CD4-positive, alpha-beta T cell (primary cell): ENCODE data around the gene DTX3. TPM values are rescaled to one million over a fixed set of nuclear protein-coding genes. Genes with fewer than 3 reads are reported as not detected.

Source experiments
- ATAC-seq: fragments of 200-7000 bp; cut with Tn5 transposase; one replicate; pipeline ENCODE4 v1.10.0; 2022; ENCODE audit warnings: mild to moderate bottlenecking; ENCODE audit not compliant: poor library complexity
- CTCF ChIA-PET: fragments of 350-600 bp; sonication (Branson Sonifier 250); formaldehyde crosslinking; loops from one replicate; lab custom pipeline; 2021; ENCODE audit warnings: antibody characterized with exemption, inconsistent platforms; lab: Charles Lee
- POLR2A ChIA-PET: fragments of 350-600 bp; sonication (Branson Sonifier 250); formaldehyde crosslinking; loops from one replicate; lab custom pipeline; 2021; ENCODE audit warnings: antibody characterized with exemption, inconsistent platforms; lab: Charles Lee
- DNase-seq, 14 experiments: peaks; one replicate each; pipeline ENCODE4 v3.0.0-alpha.2; 2013 to 2020; ENCODE audit warnings: mixed read lengths in 2 of 14
- H3K27ac ChIP-seq, 2 donors: one replicate each; pipeline versions ENCODE4 v1.5.1 to v1.7.0; 2013; ENCODE audit warnings: low read length in 2 of 2, low read depth in 1 of 2, mild to moderate bottlenecking in 1 of 2
- H3K27me3 ChIP-seq, 2 experiments: 1 replicate in 1 of 2; 2 replicates in 1 of 2; pipeline versions ENCODE4 v1.6.1 to v1.7.0; 2013; ENCODE audit warnings: low read length in 2 of 2, control low read depth in 1 of 2, mild to moderate bottlenecking in 1 of 2, moderate library complexity in 1 of 2; ENCODE audit not compliant: insufficient read depth in 2 of 2, control insufficient read depth in 1 of 2
- H3K36me3 ChIP-seq: one replicate; pipeline ENCODE4 v1.6.1; 2013; ENCODE audit warnings: low read length, control low read depth; ENCODE audit not compliant: insufficient read depth
- H3K4me1 ChIP-seq: one replicate; pipeline ENCODE4 v1.6.1; 2013; ENCODE audit warnings: low read length, control low read depth; ENCODE audit not compliant: insufficient read depth
- H3K4me3 ChIP-seq: one replicate; pipeline ENCODE4 v1.5.1; 2013; ENCODE audit warnings: mild to moderate bottlenecking, low read length, moderate library complexity
- H3K9me3 ChIP-seq, 2 experiments: 1 replicate in 1 of 2; 2 replicates in 1 of 2; pipeline versions ENCODE4 v1.6.1 to v1.7.0; 2013; ENCODE audit warnings: low read length in 2 of 2, mild to moderate bottlenecking in 2 of 2, control low read depth in 1 of 2, moderate library complexity in 1 of 2; ENCODE audit not compliant: control insufficient read depth in 1 of 2, insufficient read depth in 1 of 2
- H3K27ac Mint-ChIP-seq: one replicate; pipeline ENCODE4 v1.8.0; 2020; ENCODE audit warnings: mixed read lengths
- H3K27me3 Mint-ChIP-seq: one replicate; pipeline ENCODE4 v1.8.0; 2021; ENCODE audit warnings: mixed read lengths
- H3K36me3 Mint-ChIP-seq: one replicate; pipeline ENCODE4 v1.8.0; 2021; ENCODE audit warnings: low read depth, mixed read lengths
- H3K4me1 Mint-ChIP-seq: one replicate; pipeline ENCODE4 v1.8.0; 2021; ENCODE audit warnings: low read depth, mixed read lengths
- H3K4me3 Mint-ChIP-seq: one replicate; pipeline ENCODE4 v1.8.0; 2020; ENCODE audit warnings: mild to moderate bottlenecking, mixed read lengths
- H3K9me3 Mint-ChIP-seq: one replicate; pipeline ENCODE4 v1.8.0; 2020; ENCODE audit warnings: mixed read lengths
- intact Hi-C, 2 experiments: fragments of 100-400 bp; cut with DNase I in 1 of 2; cut with micrococcal nuclease in 1 of 2; formaldehyde crosslinking; loops; one replicate each; pipeline versions ENCODE4 v1.15.1 to v1.9.0; 2023 to 2025; cut with DNase I, micrococcal nuclease
- total RNA-seq, 174 experiments: library from RNA in 2 of 174; stranded (reverse) in 2 of 174; gene quantifications; one replicate each; pipeline ENCODE4 v1.2.3 and lab custom pipeline; 2021 to 2026
- TF ChIP-seq, protein P1 (sequence below): fragments of 200-600 bp; IDR thresholded peaks from one replicate; pipeline ENCODE4 v1.8.0; 2022; ENCODE audit warnings: antibody characterized with exemption, mild to moderate bottlenecking

Gene DTX3
- total RNA-seq, 2 experiments from 2014 or later = 28.6 to 29.4 TPM

DNA sequence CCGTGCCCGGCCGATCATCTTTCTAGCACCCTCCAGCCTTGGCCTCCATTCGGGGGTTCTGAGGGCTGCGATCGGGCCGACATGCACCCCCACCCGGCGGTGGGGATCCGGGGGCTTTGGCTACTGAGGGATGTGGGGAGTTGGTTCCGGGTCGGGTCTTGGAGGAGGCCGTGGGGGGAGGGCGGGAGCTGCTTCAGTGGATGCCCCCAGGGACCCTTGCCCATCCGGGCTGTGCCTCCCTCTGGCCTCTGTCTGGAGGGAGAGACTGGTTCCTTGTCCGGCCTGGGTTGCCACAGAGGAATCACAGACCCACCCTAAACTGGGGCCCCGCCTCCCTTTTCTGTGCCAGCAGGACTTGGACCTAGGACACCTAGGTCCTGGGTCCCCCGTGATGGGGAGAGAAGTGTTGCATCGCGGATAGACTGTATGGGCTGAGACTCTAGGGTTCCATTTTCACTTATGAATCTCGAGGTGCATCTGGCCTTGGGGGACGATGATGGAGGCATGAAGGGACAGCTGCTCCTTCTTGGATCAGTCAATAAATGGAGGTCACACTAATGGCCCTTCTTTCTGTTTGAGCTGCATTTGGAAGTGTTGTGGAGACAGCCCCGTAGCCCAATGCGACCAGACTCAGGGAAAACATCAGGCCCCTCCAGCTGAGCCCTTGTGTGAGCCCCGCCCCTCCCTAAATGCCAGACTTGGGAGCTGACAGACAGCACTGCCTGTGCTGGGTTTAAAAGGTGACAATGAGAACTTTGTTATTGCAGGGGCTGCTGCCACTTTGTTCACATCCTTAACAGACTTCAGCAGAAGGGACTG lies 577 bp downstream of the DTX3 start:
- intact Hi-C loops = no loop called here
- Mint-ChIP-seq H3K27ac (peak overlapping the region; percentile 81), H3K36me3 (peaks cover 39% of the 10 kb centered on the region), H3K4me3 (peak overlapping the region; percentile 92), H3K4me1 (peaks cover 33% of the 10 kb centered on the region), H3K27me3 (peaks cover under 1% of the 10 kb centered on the region), H3K9me3 (no peaks in the 10 kb centered on the region)
- TF ChIP-seq, protein P1, sequence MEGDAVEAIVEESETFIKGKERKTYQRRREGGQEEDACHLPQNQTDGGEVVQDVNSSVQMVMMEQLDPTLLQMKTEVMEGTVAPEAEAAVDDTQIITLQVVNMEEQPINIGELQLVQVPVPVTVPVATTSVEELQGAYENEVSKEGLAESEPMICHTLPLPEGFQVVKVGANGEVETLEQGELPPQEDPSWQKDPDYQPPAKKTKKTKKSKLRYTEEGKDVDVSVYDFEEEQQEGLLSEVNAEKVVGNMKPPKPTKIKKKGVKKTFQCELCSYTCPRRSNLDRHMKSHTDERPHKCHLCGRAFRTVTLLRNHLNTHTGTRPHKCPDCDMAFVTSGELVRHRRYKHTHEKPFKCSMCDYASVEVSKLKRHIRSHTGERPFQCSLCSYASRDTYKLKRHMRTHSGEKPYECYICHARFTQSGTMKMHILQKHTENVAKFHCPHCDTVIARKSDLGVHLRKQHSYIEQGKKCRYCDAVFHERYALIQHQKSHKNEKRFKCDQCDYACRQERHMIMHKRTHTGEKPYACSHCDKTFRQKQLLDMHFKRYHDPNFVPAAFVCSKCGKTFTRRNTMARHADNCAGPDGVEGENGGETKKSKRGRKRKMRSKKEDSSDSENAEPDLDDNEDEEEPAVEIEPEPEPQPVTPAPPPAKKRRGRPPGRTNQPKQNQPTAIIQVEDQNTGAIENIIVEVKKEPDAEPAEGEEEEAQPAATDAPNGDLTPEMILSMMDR = no peak
- Histone ChIP-seq H3K9me3 (no peaks in the 10 kb centered on the region), H3K36me3 (peaks cover 25% of the 10 kb centered on the region), H3K4me3 (peak overlapping the region; percentile 74), H3K4me1 (peaks cover 27% of the 10 kb centered on the region), H3K27me3 (no peaks in the 10 kb centered on the region), H3K27ac (no peak overlapping the region)
- ChIA-PET POLR2A (interaction anchor here (0.6 to 0.8 kb wide), 4 partner anchors 12 to 22 kb away, joined by 3 to 4 read pairs (median 3); no protein-coding TSS in a partner anchor), CTCF (interaction anchor here (3.9 kb wide), 1 partner anchor 22 kb away, joined by 15 read pairs; no protein-coding TSS in a partner anchor)
- peak; percentile 58 for ATAC-seq
- peak in 1 of 14 experiments; percentile 39 for DNase-seq

DNA sequence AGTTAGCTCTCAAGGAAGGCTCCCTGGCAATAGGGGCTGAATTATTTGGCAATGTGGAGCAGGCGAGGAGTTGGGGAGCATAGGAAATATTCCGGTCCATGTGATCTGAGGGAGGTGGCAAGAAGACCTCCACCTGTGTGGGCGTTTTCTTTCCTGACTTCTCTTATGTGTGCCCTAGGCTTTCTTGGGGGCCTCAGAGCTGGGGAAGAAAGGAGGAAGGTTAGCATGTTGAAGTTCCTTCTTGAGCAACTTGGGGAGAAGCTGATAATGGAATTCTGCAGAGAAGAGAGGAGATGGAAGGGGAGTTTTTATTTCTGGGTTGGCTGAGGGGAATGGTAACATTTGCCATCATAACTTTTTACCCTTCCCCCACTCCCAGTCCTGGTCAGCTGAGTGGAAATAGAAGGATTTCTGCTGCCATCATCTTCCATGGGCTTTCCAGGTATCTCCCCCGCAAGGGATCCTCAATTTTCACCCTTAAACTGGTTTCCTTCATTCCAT lies 1.2 kb downstream of the DTX3 start:
- Mint-ChIP-seq H3K9me3 (no peaks in the 10 kb centered on the region), H3K27ac (peak overlapping the region; percentile 81), H3K36me3 (peaks cover 33% of the 10 kb centered on the region), H3K27me3 (peaks cover 7% of the 10 kb centered on the region), H3K4me3 (peak overlapping the region; percentile 92), H3K4me1 (peaks cover 40% of the 10 kb centered on the region)
- intact Hi-C loops = no loop called here
- CTCF ChIA-PET = interaction anchor here (3.9 kb wide), 1 partner anchor 22 kb away, joined by 15 read pairs; no protein-coding TSS in a partner anchor
- Histone ChIP-seq H3K27me3 (no peaks in the 10 kb centered on the region), H3K4me3 (no peak overlapping the region), H3K27ac (no peak overlapping the region), H3K4me1 (peaks cover 34% of the 10 kb centered on the region), H3K9me3 (peaks cover 0 to 1% of the 10 kb centered on the region in 2 experiments), H3K36me3 (peaks cover 18% of the 10 kb centered on the region)
- ATAC-seq (no peak), DNase-seq (no peak)
- TF ChIP-seq, protein P1 = no peak
- POLR2A ChIA-PET = interaction anchor here (0.6 to 0.8 kb wide), 4 partner anchors 13 to 23 kb away, joined by 3 to 4 read pairs (median 3); no protein-coding TSS in a partner anchor

DNA sequence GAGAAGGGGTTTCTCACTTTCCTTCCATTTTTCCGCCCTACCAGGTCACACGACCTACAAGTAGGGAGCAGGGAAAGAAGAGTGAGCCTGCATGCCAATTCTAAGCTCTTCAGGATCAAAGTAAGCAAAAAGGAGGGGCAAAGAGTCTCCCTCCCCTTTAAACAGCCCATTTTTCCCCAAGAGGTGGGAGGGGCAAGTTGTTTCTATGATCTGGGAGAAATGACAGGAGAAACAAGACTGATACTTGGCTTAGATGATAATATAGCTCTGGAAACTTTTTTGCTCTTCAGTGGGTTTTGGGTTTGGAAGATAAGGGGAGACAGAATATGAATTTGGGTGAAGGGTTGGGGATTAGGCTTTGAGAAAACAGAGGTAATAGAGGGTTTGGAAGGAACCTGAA lies 1.8 kb downstream of the DTX3 start:
- Mint-ChIP-seq H3K27ac (no peak overlapping the region), H3K4me1 (peaks cover 41% of the 10 kb centered on the region), H3K36me3 (peaks cover 27% of the 10 kb centered on the region), H3K27me3 (peaks cover 8% of the 10 kb centered on the region), H3K9me3 (no peaks in the 10 kb centered on the region), H3K4me3 (peak overlapping the region; percentile 76)
- Histone ChIP-seq H3K4me1 (peaks cover 39% of the 10 kb centered on the region), H3K27me3 (no peaks in the 10 kb centered on the region), H3K36me3 (peaks cover 13% of the 10 kb centered on the region), H3K4me3 (no peak overlapping the region), H3K27ac (no peak overlapping the region), H3K9me3 (peaks cover 0 to 3% of the 10 kb centered on the region in 2 experiments)
- TF ChIP-seq, protein P1 = no peak
- intact Hi-C loops = no loop called here
- POLR2A ChIA-PET = no interaction called here
- CTCF ChIA-PET = interaction anchor here (3.9 kb wide), 1 partner anchor 23 kb away, joined by 15 read pairs; no protein-coding TSS in a partner anchor
- no peak for DNase-seq
- no peak for ATAC-seq
